ENCODE measurements around the gene PTPRM. TPM values are rescaled to one million over a fixed set of nuclear protein-coding genes. Genes with fewer than 3 reads are reported as not detected.

PTPRM gene
- total RNA-seq, 4 donors from 2014 or later, result 170 to 198 (median 182) TPM

DNA sequence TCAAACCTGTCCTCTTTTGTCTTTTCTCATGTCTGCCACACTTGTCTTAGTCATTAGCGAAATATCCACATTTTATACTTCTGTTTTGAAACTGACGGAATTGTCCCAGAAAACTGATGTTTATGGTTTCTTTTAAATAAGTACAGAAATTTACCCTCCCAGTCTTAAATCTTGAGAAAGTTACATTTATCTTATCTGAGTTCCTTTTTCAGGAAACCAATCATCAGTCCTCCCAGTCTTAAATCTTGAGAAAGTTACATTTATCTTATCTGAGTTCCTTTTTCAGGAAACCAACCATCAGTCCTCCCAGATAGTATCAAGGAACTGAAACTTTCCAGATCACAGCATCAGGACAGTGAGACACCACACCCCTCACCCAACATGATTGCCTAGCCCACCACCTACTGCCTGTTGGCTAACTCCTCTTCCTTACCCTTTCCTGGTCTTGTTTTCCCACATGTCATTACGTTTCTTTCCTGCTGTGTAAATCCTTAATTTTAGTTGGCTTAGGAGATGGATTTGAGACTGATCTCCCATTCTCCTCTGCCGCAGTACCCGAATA lies 247.7 kb downstream of the PTPRM start:
- H3K4me3 ChIP-seq (replicated peaks in 1 of 3), result no peak overlapping the region
- H3K27me3 ChIP-seq, result no peaks in the 10 kb centered on the region
- no peak for DNase-seq
- no peak overlapping the region for H3K27ac ChIP-seq
- 95 to 98% methylated on average over 5 of the region's 5 CpGs for WGBS, 2 donors
- no peaks in the 10 kb centered on the region for H3K36me3 ChIP-seq
- TF ChIP-seq, protein P1, sequence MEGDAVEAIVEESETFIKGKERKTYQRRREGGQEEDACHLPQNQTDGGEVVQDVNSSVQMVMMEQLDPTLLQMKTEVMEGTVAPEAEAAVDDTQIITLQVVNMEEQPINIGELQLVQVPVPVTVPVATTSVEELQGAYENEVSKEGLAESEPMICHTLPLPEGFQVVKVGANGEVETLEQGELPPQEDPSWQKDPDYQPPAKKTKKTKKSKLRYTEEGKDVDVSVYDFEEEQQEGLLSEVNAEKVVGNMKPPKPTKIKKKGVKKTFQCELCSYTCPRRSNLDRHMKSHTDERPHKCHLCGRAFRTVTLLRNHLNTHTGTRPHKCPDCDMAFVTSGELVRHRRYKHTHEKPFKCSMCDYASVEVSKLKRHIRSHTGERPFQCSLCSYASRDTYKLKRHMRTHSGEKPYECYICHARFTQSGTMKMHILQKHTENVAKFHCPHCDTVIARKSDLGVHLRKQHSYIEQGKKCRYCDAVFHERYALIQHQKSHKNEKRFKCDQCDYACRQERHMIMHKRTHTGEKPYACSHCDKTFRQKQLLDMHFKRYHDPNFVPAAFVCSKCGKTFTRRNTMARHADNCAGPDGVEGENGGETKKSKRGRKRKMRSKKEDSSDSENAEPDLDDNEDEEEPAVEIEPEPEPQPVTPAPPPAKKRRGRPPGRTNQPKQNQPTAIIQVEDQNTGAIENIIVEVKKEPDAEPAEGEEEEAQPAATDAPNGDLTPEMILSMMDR (IDR thresholded peaks at IDR 0.05), result no peak
- no peak for TF ChIP-seq POLR2A (IDR thresholded peaks at IDR 0.05)
- intact Hi-C loops (cut with DNase I), result no loop called here
- H3K4me1 ChIP-seq, result peaks cover 9 to 24% of the 10 kb centered on the region in 2 donors
- H3K9me3 ChIP-seq, result no peaks in the 10 kb centered on the region

DNA sequence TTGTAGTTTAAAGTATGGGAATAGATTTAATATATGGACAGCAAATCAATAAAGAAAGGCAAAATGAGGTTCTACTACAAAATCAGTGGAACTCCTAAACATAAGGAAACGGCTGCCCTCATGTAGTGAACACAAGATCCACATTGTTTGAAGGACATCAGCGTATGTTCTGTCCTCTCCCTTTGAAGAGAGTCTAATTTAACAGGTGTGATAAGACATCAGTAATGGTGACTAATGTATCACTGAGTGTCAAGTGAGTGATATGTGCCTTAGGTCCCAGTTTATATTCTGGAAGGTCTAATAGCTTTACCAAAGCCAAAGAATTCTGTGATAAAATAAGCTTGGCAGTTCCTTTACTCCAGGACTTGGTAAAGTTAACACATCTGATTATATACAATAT lies 248.7 kb downstream of the PTPRM start:
- WGBS, 2 donors, result 91 to 95% methylated on average over 2 of the region's 2 CpGs
- TF ChIP-seq POLR2A (IDR thresholded peaks at IDR 0.05), result no peak
- TF ChIP-seq, protein P1 (IDR thresholded peaks at IDR 0.05), result no peak
- H3K27ac ChIP-seq, result no peak overlapping the region
- H3K9me3 ChIP-seq, result no peaks in the 10 kb centered on the region
- H3K4me1 ChIP-seq, result peaks cover 9 to 30% of the 10 kb centered on the region in 2 donors
- intact Hi-C loops (cut with DNase I), result no loop called here
- H3K27me3 ChIP-seq, result no peaks in the 10 kb centered on the region
- H3K36me3 ChIP-seq, result no peaks in the 10 kb centered on the region
- no peak for DNase-seq
- no peak overlapping the region for H3K4me3 ChIP-seq (replicated peaks in 1 of 3)

DNA sequence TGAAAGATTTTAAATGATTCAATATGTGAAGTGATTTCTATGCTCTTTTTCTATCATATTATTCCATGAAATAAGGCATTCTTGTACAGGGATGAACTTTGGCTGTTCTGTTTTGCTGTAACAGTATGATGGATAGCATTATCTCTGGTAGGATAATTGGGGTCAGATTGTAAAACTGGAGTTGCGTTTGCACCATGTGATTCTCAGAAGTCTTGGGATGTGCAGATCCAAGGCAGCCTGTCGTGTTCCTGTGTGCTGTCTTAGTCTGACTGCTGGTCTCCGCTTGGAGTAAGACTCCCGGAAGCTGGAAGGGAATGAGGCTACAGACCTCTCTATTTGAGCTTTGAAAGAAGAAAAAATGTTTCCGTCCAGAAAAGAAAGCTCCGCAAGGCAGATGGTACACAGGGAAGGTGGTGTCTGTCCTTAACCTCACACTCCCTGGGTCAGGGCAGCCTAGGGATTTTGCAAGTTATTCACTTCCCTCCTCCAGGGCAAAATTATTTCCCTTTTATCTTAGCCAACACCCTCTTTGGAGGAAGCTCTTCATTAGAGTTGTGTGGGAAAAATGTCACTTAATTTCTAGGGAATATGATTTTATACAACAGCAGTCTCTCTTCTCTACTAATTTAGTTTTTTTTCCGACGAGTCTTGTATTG lies 250.6 kb downstream of the PTPRM start:
- WGBS, 2 donors, result 63 to 83% methylated on average over 8 of the region's 8 CpGs
- intact Hi-C loops (cut with DNase I), result no loop called here
- TF ChIP-seq POLR2A (IDR thresholded peaks at IDR 0.05), result no peak
- TF ChIP-seq, protein P1 (IDR thresholded peaks at IDR 0.05), result no peak
- DNase-seq, result no peak
- Histone ChIP-seq H3K36me3 (no peaks in the 10 kb centered on the region), H3K4me3 (replicated peaks in 1 of 3) (no peak overlapping the region), H3K27me3 (no peaks in the 10 kb centered on the region), H3K4me1 (peaks cover 5 to 25% of the 10 kb centered on the region in 2 donors), H3K27ac (no peak overlapping the region), H3K9me3 (no peaks in the 10 kb centered on the region)

DNA sequence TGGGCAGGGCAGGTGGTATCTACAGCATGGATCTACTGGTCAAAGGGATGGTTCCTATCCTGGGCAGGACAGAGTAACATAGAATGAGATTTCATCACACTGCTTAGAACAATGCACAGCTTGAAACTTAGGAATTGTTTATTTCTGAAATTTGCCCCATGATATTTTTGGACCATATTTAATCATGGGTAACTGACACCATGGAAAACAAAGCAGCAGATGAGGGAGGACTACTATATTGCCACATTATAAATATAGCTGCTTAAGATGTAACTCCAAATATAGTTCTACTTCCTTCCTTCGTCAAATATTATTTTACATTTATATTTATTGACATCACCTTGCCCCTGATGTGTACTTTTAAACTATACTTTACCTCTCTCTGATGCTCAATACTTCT lies 254.7 kb downstream of the PTPRM start:
- DNase-seq, result no peak
- H3K4me3 ChIP-seq (replicated peaks in 1 of 3), result no peak overlapping the region
- 90 to 95% methylated on average over 1 of the region's 1 CpG for WGBS, 2 donors
- no peaks in the 10 kb centered on the region for H3K9me3 ChIP-seq
- H3K36me3 ChIP-seq, result no peaks in the 10 kb centered on the region
- intact Hi-C loops (cut with DNase I), result no loop called here
- TF ChIP-seq, protein P1 (IDR thresholded peaks at IDR 0.05), result no peak
- no peak for TF ChIP-seq POLR2A (IDR thresholded peaks at IDR 0.05)
- no peaks in the 10 kb centered on the region for H3K27me3 ChIP-seq
- peaks cover 8 to 32% of the 10 kb centered on the region in 2 donors for H3K4me1 ChIP-seq
- H3K27ac ChIP-seq, result peak overlapping the region in 1 of 3 donors; percentile 70
